Activated naive CD8-positive, alpha-beta T cell treated with anti-CD3 and anti-CD28 coated beads for 36 hours (primary cell): ENCODE measurements around the gene MYO6. TPM values are rescaled to one million over a fixed set of nuclear protein-coding genes. Genes with fewer than 3 reads are reported as not detected.
"Not testable (repeated sequence)": the region's sequence is repeated elsewhere in the genome, so short reads cannot be mapped to it uniquely, and the experiment has no call there.

ENCODE experiments used
- DNase-seq: peaks from one replicate; pipeline ENCODE4 v3.0.0; 2021
- H3K27ac Mint-ChIP-seq: one replicate; pipeline ENCODE4 v1.8.0; 2022; ENCODE audit warnings: mild to moderate bottlenecking, moderate library complexity, mixed read lengths
- H3K27me3 Mint-ChIP-seq: one replicate; pipeline ENCODE4 v1.8.0; 2022; ENCODE audit warnings: mild to moderate bottlenecking, mixed read lengths
- H3K36me3 Mint-ChIP-seq: one replicate; pipeline ENCODE4 v1.8.0; 2021; ENCODE audit warnings: mild to moderate bottlenecking, mixed read lengths
- H3K4me1 Mint-ChIP-seq: one replicate; pipeline ENCODE4 v1.8.0; 2021; ENCODE audit warnings: mixed read lengths
- H3K4me3 Mint-ChIP-seq: one replicate; pipeline ENCODE4 v1.8.0; 2022; ENCODE audit warnings: mild to moderate bottlenecking, moderate library complexity, mixed read lengths
- H3K9me3 Mint-ChIP-seq: one replicate; pipeline ENCODE4 v1.8.0; 2022; ENCODE audit warnings: mixed read lengths
- total RNA-seq, 2 experiments: library from RNA; stranded (reverse); gene quantifications; one replicate each; pipeline ENCODE4 v1.2.3, GENCODE V29; 2021

Gene MYO6
- total RNA-seq: 1 to 10 TPM; 1.6 TPM

DNA sequence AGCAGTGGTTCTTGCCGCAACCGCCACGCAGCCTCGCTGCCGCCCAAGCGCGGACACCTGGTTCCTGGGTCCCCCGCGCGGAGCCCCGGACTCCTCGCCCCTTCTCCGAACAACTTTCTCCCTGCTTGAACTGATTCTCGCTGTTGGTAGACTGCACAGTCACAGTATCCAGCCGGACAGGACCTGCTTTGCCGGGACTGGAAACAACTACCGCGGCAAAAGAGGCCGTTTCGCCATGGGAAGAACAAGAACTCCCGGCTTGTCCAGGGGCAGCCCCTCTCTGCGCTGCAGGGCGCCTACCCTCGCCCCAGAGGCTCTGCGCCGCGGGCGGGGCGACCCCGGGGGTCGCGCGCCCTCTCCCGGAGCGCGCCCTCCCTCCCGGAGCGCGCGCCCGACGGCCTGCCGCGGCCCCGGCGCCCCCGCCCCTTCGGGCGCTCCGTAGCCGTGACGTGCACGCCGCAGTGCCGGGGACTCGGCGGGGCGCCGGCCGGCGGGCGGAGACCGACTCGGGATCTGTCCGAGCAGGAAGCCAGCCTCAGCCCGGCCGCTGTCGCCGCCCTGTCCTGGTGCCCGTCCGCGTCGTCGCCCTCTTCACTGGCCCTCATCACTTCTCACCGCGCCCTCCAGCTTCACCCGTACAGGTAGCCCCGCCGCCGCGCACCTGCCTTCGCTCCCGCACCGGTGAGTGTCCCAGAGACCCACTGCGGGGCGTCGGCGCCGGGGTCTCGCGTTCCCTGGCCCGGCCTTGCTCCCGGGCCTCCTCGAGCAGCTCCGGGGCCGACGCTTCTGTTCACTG is at the start of gene MYO6:
TSS of gene MYO6 (plus strand) at position 497 of the 796 bp plus-strand sequence. CDS start 68,309 bp downstream, outside the sequence.
- H3K9me3 Mint-ChIP-seq: no peaks in the 10 kb centered on the region
- H3K4me3 Mint-ChIP-seq: peak within 1 kb of the TSS; percentile 86
- H3K27me3 Mint-ChIP-seq: peaks cover 55% of the 10 kb centered on the region
- no peaks in the 10 kb centered on the region for H3K36me3 Mint-ChIP-seq
- no peak within 1 kb of the TSS for H3K27ac Mint-ChIP-seq
- H3K4me1 Mint-ChIP-seq: peaks cover 14% of the 10 kb centered on the region
- DNase-seq: peak; percentile 56

DNA sequence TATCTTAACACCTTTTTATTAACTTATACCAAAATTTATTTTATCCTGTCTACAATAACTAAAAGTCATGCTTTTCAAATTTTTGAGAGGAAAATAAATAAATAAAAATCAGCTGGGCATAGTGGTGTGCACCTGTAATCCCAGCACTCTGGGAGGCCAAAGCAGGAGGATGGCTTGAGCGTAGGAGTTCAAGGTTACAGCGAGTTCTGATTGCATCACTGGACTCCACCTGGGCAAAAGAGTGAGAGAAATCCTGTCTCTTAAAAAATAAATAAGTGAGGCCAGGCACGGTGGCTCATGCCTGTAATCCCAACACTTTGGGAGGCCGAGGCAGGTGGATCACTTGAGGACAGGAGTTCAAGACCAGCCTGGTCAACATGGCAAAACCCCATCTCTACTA is 40.7 kb upstream of the MYO6 start:
- not testable (repeated sequence) for DNase-seq

DNA sequence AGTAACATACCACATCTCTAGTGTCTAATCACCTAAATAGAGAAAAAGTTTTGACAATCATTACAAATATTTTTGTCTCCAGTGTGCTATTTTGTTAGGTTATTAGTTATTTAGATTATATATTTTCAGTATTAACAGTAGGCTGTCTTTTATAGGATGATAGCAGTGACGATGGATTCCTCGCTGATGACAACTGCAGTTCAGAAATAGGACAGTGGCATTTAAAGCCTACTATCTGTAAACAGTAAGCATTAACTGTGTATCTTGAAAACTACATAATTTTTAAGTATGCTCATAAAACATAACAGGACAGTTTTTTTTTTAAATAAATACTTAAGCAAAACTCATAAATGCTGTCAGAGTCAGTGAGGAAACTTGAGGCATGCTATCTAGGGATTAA is 37.9 kb upstream of the MYO6 start:
- Mint-ChIP-seq H3K36me3 (peaks cover 18% of the 10 kb centered on the region), H3K27ac (no peak overlapping the region), H3K27me3 (no peaks in the 10 kb centered on the region), H3K9me3 (no peaks in the 10 kb centered on the region), H3K4me3 (no peak overlapping the region), H3K4me1 (no peaks in the 10 kb centered on the region)
- no peak for DNase-seq

More for the DNA sequence above, 40.7 kb upstream of the MYO6 start:
- H3K4me1 Mint-ChIP-seq, H3K9me3 Mint-ChIP-seq, H3K4me3 Mint-ChIP-seq, H3K27ac Mint-ChIP-seq, H3K27me3 Mint-ChIP-seq: not testable (repeated sequence)
- peaks cover 18% of the 10 kb centered on the region for H3K36me3 Mint-ChIP-seq

DNA sequence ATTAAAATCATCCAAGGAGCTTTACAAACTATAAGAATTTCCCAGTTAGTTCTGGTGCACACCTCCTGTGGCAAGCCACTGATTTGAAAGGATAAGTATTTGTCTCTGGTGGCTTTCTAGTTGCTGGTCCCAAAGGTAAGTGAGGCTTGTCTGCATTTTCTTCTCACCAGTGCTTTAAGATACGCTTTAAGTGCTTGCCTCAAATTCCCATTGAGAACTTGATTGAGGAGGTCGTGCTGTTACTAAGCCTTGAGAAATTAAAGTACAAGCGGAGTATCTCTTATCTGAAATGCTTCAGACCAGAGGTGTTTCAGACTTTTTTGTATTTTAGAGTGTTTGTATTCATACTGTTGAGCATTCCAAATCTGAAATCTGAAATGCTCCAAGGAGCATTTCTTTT is 29.9 kb upstream of the MYO6 start:
- DNase-seq: no peak
- no peak overlapping the region for H3K4me3 Mint-ChIP-seq
- no peaks in the 10 kb centered on the region for H3K4me1 Mint-ChIP-seq
- H3K36me3 Mint-ChIP-seq: peaks cover 11% of the 10 kb centered on the region
- no peaks in the 10 kb centered on the region for H3K27me3 Mint-ChIP-seq
- no peak overlapping the region for H3K27ac Mint-ChIP-seq
- H3K9me3 Mint-ChIP-seq: no peaks in the 10 kb centered on the region

DNA sequence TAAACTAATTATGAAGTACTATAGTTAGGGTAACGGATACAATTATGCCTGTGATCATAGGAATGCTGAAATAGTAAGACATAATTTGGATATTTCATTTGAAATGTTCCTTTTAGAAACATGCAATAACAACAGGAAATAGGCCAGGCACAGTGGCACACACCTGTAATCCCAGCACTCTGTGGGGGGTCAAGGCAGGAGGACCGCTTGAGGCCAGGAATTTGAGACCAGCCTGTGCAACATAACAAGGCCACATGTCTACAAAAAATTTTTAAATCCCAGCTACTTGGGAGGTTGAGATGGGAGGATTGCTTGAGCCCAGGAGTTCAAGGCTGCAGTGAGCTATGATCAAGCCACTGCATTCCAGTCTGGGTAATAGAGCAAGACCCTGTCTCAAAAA is 25.7 kb upstream of the MYO6 start:
- Mint-ChIP-seq H3K4me1 (no peaks in the 10 kb centered on the region), H3K36me3 (peaks cover 2% of the 10 kb centered on the region), H3K27me3 (no peaks in the 10 kb centered on the region), H3K27ac (no peak overlapping the region), H3K9me3 (no peaks in the 10 kb centered on the region), H3K4me3 (no peak overlapping the region)
- DNase-seq: no peak

DNA sequence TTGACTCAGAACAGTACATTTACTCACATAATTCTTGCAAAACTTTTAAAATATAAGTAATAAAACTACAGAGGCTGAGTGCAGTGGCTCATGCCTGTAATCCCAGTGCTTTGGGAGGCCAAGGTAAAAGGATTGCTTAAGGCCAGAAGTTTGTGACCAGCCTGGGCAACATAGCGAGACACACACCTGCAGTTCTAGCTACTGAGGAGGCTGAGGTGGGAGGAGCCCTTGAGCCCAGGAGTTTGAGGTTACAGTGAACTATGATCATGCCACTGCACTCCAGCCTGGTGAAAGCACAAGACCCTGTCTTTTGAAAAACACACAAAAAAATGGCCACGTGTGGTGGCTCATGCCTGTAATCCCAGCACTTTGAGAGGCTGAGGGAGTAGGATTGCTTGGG is 21.8 kb upstream of the MYO6 start:
- Mint-ChIP-seq H3K4me1 (no peaks in the 10 kb centered on the region), H3K36me3 (no peaks in the 10 kb centered on the region), H3K4me3 (no peak overlapping the region), H3K27me3 (peaks cover 6% of the 10 kb centered on the region), H3K27ac (no peak overlapping the region), H3K9me3 (no peaks in the 10 kb centered on the region)
- no peak for DNase-seq

DNA sequence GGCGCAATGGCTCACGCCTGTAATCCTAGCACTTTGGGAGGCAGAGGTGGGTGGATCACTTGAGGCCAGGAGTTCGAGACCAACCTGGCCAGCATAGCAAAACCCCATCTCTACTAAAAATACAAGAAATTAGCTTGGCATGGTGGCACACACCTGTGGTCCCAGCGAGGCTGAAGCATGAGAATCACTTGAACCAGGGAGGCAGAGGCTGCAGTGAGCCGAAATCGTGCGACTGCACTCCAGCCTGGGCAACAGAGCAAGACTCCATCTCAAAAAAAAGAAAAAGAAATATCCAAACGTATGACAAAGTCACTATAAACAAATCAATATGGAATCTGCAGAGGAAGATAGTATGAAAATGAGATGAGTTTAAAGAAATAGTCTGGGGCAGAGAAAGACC is 18.0 kb upstream of the MYO6 start:
- H3K36me3 Mint-ChIP-seq, H3K4me3 Mint-ChIP-seq, H3K9me3 Mint-ChIP-seq, DNase-seq, H3K27ac Mint-ChIP-seq, H3K27me3 Mint-ChIP-seq, H3K4me1 Mint-ChIP-seq: not testable (repeated sequence)

DNA sequence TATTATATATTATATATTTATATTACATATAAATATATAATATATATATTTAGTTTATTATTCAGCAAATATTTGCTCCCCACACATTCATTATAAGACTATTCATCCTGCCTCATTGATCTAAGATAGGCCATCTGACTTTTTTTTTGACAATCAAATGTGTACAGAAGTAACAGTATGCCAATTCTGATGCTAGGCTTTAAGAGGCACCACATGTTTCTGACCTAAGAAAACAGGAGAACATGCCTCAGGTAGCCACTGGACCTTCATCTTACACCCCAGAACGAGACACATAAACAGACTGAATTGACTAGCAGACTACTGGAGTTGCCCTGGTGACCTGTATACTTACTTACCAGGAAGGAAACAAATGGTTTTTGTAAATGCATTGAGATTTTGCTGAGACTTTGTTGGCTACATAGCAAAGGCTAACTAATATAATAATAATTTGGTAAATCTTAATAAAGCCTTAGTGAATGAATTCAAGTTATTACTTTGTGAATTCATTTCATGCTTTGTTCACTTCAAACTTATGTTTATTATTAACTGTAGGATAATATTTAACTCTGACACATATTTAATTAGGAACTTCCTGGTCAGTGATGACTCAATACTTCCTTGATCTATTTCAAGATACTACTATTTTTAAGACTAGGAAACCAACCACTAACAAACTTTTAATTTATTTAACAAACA is 13.4 kb upstream of the MYO6 start:
- H3K9me3 Mint-ChIP-seq: no peaks in the 10 kb centered on the region
- peaks cover 7% of the 10 kb centered on the region for H3K27me3 Mint-ChIP-seq
- no peaks in the 10 kb centered on the region for H3K36me3 Mint-ChIP-seq
- DNase-seq: no peak
- no peak overlapping the region for H3K4me3 Mint-ChIP-seq
- H3K4me1 Mint-ChIP-seq: no peaks in the 10 kb centered on the region
- no peak overlapping the region for H3K27ac Mint-ChIP-seq

DNA sequence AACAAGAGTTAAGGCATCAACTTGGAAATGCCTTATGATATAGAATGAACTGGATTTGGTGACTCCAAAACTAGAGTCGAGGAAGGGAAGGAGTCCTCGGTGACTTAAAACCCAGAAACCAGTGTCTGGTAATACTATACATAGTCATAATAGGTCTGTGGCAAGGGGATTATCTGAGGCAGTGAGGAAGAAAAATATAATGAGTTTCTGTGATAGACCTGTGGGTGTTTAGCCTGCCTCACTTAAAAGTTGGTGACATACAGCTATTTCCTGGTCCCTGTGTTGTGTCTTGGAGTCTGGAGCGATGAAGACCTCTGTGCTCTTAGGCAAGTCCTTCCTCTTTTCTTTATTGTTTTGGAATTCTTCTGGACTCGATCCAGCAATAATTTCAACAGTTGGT is 5.1 kb upstream of the MYO6 start:
- Mint-ChIP-seq H3K4me3 (no peak overlapping the region), H3K27ac (no peak overlapping the region), H3K36me3 (no peaks in the 10 kb centered on the region), H3K4me1 (peaks cover 5% of the 10 kb centered on the region), H3K9me3 (no peaks in the 10 kb centered on the region), H3K27me3 (peaks cover 45% of the 10 kb centered on the region)
- DNase-seq: no peak

DNA sequence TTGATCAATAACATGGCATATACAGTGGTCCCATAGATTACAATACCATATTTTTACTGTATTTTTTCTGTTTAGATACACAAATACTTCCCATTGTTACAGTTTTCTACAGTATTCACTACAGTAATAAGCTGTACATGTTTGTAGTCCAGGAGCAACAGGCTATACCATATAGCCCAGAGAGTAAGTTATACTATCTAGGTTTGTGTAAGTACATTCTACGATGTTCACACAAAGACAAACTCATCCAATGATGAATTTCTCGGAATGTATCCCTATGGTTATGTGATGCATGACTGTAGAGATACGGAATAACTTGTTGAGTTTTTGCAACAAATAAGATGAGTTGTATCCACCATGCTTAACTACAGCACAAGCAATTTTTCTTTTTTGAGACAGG is 3.6 kb upstream of the MYO6 start:
- no peak for DNase-seq
- H3K4me1 Mint-ChIP-seq: peaks cover 8% of the 10 kb centered on the region
- peaks cover 50% of the 10 kb centered on the region for H3K27me3 Mint-ChIP-seq
- H3K4me3 Mint-ChIP-seq: no peak overlapping the region
- no peaks in the 10 kb centered on the region for H3K36me3 Mint-ChIP-seq
- no peaks in the 10 kb centered on the region for H3K9me3 Mint-ChIP-seq
- no peak overlapping the region for H3K27ac Mint-ChIP-seq

DNA sequence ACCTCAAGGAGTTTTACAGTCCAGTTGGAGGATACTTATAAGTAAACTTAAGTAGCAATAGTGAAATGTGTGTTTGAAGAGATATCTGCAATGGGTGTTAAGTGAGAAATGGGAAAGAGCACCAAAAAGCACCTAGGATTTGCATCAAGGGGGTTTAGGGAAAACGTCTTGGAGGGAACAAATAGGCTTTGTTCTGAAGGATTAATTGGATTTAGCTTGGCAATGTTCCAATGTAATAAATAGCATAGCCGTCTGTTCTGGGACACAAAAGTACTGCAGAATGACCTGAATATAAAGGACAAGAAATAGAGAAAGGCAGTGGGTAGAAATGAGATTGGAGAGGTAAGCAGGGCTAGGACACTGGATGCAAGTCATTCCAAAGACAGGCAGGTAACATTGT is 2.8 kb upstream of the MYO6 start:
- Mint-ChIP-seq H3K27ac (no peak overlapping the region), H3K4me3 (no peak overlapping the region), H3K9me3 (no peaks in the 10 kb centered on the region), H3K4me1 (peaks cover 8% of the 10 kb centered on the region), H3K36me3 (no peaks in the 10 kb centered on the region), H3K27me3 (peaks cover 58% of the 10 kb centered on the region)
- no peak for DNase-seq

DNA sequence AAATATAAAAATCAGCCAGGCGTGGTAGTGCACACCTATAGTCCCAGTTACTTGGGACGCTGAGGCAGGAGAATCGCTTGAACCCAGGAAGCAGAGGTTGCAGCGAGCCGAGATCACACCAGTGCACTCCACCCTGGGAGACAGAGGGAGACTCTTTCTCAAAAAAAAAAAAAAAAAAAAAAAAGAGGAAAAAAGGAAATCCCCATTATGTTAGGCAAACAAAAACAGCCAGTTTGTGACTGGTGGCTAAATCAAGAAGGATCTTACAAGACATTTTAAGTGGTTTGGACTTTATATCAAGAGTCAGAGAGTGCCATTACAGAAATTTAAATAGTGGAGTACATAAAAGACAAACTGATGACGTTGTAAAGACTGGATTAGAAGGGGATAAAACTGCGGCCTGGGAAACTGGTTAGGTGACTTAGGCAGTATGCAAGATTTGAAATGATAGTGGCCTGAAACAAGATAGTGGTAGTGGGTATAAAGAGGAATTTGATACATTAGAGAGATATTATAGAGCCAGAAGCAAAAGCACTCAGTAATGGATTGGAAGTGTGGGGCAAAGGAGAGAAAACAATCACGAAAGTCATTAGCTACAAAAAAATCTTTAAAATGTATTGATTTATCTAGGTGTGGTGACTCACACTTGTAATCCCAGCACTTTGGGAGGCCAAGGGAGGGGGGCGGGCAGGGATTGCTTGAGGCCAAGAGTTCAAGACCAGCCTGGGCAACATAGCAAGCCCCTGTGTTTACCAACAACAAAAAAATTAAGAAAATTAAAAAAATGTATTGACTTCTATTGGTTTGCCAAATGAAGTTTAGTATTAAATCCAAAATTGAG is 1.7 kb upstream of the MYO6 start:
- no peaks in the 10 kb centered on the region for H3K9me3 Mint-ChIP-seq
- no peak overlapping the region for H3K4me3 Mint-ChIP-seq
- peaks cover 54% of the 10 kb centered on the region for H3K27me3 Mint-ChIP-seq
- DNase-seq: no peak
- H3K27ac Mint-ChIP-seq: no peak overlapping the region
- H3K4me1 Mint-ChIP-seq: peaks cover 13% of the 10 kb centered on the region
- no peaks in the 10 kb centered on the region for H3K36me3 Mint-ChIP-seq

DNA sequence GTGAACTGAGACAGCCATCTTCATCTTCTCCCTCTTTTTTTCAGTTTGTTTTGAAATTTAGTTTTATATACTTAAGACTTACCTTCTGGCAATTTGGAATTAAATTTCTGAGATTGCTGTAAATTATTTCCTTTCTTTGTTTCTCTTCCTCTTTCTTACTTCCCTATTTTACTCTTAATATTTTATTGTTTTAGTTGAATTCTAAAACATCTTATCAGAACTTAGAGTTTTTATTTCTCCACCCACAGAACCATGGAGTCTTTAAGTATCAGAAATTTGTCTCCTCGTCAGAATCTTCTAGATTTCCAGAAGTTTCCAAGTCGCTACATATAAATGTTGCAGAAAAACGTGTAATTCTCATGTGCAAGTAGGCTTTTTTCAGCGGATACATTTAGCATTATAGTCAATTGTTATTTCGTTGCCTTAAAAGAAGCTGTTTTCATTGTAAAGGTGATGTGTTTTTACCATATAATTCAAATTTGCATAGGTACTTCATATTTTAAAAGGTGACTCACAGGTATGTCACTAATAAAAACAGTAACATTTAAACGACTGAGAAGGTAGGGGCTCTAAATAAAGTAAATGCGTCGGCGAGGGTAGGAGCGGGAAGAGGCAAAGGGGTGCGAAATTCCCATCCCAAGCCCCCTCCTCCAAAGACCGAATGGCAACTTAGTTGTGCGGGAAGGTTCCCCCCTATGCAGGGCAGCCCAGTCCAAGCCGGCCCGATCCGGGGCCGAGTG is 866 bp upstream of the MYO6 start:
- DNase-seq: no peak
- Mint-ChIP-seq H3K4me3 (peak overlapping the region; percentile 79), H3K4me1 (peaks cover 14% of the 10 kb centered on the region), H3K27ac (no peak overlapping the region), H3K27me3 (peaks cover 53% of the 10 kb centered on the region), H3K9me3 (no peaks in the 10 kb centered on the region), H3K36me3 (no peaks in the 10 kb centered on the region)

DNA sequence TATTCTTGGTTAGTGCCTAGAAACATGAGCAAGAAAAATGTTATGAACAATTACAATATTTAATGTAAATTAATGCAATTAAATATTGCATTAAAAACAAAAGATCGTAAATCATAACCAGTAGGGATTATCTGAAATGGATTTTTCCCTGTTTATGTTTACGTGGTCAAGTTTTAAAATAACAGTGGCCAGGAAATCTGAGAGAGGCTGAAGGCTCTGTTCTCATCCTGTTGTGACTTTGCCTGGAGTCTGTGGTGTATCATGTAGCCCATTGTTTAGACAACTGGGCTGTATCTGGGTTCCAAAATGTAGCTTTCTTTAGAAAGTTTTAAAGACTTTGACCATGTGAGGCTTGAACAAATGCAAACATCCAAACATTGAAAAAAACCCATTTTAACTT is 2.4 kb downstream of the MYO6 start:
- Mint-ChIP-seq H3K4me3 (no peak overlapping the region), H3K4me1 (peaks cover 14% of the 10 kb centered on the region), H3K9me3 (no peaks in the 10 kb centered on the region), H3K27me3 (peaks cover 58% of the 10 kb centered on the region), H3K36me3 (no peaks in the 10 kb centered on the region), H3K27ac (no peak overlapping the region)
- DNase-seq: no peak

DNA sequence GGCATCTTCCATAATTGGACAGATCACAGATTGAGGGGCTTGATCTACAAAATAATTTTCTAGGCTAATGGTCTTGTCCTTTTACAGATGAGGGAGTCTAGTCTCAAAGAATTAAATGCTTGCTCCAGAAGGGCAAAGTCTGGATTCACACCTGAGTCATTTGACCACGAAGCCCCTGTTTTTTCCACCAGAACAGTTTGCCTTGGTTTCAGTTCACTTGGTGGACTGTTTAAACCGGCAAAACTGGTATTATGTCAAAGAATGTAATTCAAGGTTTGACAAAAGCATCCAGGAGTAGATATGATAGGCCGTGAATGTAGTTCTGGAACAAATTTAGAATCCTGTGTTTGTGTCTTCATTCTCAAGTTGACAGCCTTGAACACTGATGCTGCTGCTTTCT is 3.3 kb downstream of the MYO6 start:
- peaks cover 51% of the 10 kb centered on the region for H3K27me3 Mint-ChIP-seq
- H3K9me3 Mint-ChIP-seq: no peaks in the 10 kb centered on the region
- no peak for DNase-seq
- H3K4me1 Mint-ChIP-seq: peaks cover 14% of the 10 kb centered on the region
- H3K4me3 Mint-ChIP-seq: no peak overlapping the region
- H3K36me3 Mint-ChIP-seq: no peaks in the 10 kb centered on the region
- no peak overlapping the region for H3K27ac Mint-ChIP-seq
